CD4-positive, alpha-beta T cell treated with Interleukin-4 for 4 hours (primary cell): ENCODE results near the gene MYO5A.

Experiments
- DNase-seq: peaks from one replicate; pipeline ENCODE4 v3.0.0-alpha.2; 2020

Gene MYO5A

GRCh38 chr15:52408823-52409222, 119.9 kb downstream of the MYO5A start:
- DNase-seq, result no peak

GRCh38 chr15:52407374-52407773, 121.3 kb downstream of the MYO5A start:
- no peak for DNase-seq

GRCh38 chr15:52406601-52407000, 122.1 kb downstream of the MYO5A start:
- DNase-seq, result no peak

- no peak for DNase-seq
Measured at GRCh38 chr15:52405856-52406255, 122.8 kb downstream of the MYO5A start.

- no peak for DNase-seq
Measured at GRCh38 chr15:52397118-52397517, 131.6 kb downstream of the MYO5A start.

- DNase-seq, result no peak
Measured at GRCh38 chr15:52394118-52394517, 134.6 kb downstream of the MYO5A start.

GRCh38 chr15:52392008-52392687, 136.5 kb downstream of the MYO5A start:
- no peak for DNase-seq

- DNase-seq, result no peak
Measured at GRCh38 chr15:52391069-52391468, 137.6 kb downstream of the MYO5A start.

- no peak for DNase-seq
Measured at GRCh38 chr15:52385670-52386069, 143.0 kb downstream of the MYO5A start.

GRCh38 chr15:52383100-52383588, 145.5 kb downstream of the MYO5A start:
- no peak for DNase-seq

GRCh38 chr15:52382647-52383046, 146.0 kb downstream of the MYO5A start:
- no peak for DNase-seq

GRCh38 chr15:52379395-52380106, 149.1 kb downstream of the MYO5A start:
- no peak for DNase-seq

- DNase-seq, result no peak
Measured at GRCh38 chr15:52378746-52379394, 149.8 kb downstream of the MYO5A start.

GRCh38 chr15:52370010-52370409, 158.7 kb downstream of the MYO5A start:
- DNase-seq, result peak; percentile 20

GRCh38 chr15:52369455-52369854, 159.2 kb downstream of the MYO5A start:
- no peak for DNase-seq

GRCh38 chr15:52369030-52369429, 159.7 kb downstream of the MYO5A start:
- DNase-seq, result no peak

GRCh38 chr15:52368402-52368801, 160.3 kb downstream of the MYO5A start:
- no peak for DNase-seq

GRCh38 chr15:52362497-52362896, 166.2 kb downstream of the MYO5A start:
- DNase-seq, result no peak

GRCh38 chr15:52361975-52362494, 166.6 kb downstream of the MYO5A start:
- DNase-seq, result no peak

- DNase-seq, result no peak
Measured at GRCh38 chr15:52361494-52361893, 167.2 kb downstream of the MYO5A start.

- DNase-seq, result no peak
Measured at GRCh38 chr15:52360229-52361203, 168.2 kb downstream of the MYO5A start.

GRCh38 chr15:52359722-52360121, 169.0 kb downstream of the MYO5A start:
- DNase-seq, result no peak
